ENCODE results near the gene GNG4. TPM values are rescaled to one million over a fixed set of nuclear protein-coding genes. Genes with fewer than 3 reads are reported as not detected.

GNG4 gene
- total RNA-seq, 4 donors from 2014 or later: 0.42 to 6.3 (median 0.98) TPM; not detected in 1

DNA sequence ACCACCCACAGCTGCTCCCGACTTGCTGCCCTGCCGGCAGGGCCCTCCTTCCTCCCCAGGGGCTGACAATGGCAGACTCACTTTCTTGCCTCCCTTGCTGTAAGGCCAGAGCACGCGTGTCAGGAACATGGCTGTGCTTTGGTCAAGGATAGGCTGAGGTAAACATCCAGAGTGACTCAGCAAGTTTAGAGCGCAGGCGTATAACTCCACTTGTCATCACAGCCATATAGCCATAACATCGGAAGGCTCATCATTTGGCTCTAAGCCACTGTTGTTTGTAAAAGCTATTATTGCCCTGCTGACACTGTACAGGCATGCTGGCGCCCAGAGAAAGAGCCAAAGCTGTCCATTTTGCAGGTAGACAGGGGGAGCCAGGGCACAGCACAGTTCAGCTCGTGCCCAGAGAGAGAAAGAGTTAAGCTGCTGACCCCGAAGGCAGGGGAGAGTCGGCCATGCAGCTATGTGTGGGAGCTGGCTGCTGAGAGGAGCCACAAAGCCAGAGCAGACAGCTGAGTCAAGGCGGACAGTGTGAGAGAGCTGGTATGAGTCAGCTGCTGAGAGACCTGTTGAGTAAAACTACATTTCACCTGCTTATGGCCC, 60.6 kb downstream of the GNG4 start:
- H3K36me3 ChIP-seq: no peaks in the 10 kb centered on the region
- no peaks in the 10 kb centered on the region for H3K4me1 ChIP-seq
- no peaks in the 10 kb centered on the region for H3K27me3 ChIP-seq
- H3K9me3 ChIP-seq: peaks cover 0 to 12% (median 0%) of the 10 kb centered on the region in 4 donors
- WGBS, 2 donors: 84 to 87% methylated on average over 12 of the region's 12 CpGs
- H3K27ac ChIP-seq: no peak overlapping the region
- no peak for TF ChIP-seq EP300 (IDR thresholded peaks at IDR 0.05)
- TF ChIP-seq, protein P1, sequence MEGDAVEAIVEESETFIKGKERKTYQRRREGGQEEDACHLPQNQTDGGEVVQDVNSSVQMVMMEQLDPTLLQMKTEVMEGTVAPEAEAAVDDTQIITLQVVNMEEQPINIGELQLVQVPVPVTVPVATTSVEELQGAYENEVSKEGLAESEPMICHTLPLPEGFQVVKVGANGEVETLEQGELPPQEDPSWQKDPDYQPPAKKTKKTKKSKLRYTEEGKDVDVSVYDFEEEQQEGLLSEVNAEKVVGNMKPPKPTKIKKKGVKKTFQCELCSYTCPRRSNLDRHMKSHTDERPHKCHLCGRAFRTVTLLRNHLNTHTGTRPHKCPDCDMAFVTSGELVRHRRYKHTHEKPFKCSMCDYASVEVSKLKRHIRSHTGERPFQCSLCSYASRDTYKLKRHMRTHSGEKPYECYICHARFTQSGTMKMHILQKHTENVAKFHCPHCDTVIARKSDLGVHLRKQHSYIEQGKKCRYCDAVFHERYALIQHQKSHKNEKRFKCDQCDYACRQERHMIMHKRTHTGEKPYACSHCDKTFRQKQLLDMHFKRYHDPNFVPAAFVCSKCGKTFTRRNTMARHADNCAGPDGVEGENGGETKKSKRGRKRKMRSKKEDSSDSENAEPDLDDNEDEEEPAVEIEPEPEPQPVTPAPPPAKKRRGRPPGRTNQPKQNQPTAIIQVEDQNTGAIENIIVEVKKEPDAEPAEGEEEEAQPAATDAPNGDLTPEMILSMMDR (IDR thresholded peaks at IDR 0.05): no peak
- no peak for TF ChIP-seq POLR2A (IDR thresholded peaks at IDR 0.05)
- H3K4me3 ChIP-seq: no peak overlapping the region
- no peak for DNase-seq (ENCODE audit: low spot score in 2 of 2)

DNA sequence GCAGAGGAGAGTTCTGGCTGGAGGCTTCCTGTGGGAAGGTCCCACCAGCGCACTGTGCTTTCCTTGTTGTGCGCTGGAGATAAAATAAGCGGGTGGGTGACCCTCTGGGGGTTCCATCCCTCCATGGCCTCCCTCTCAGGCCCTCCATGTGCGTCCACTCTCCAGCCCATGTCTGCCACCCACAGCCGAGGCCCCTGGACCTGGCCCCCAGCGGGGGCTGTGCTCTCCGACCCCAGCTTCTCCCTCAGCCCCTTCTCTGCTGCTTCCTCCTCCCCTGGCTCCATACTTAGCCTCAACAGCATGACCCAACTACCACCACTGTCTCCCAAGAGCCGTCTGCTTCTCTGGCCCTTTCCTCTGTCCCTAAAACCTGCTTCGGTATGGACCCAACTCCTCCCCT, 61.4 kb downstream of the GNG4 start:
- Histone ChIP-seq H3K4me1 (no peaks in the 10 kb centered on the region), H3K36me3 (no peaks in the 10 kb centered on the region), H3K27me3 (no peaks in the 10 kb centered on the region), H3K9me3 (peaks cover 0 to 12% (median 0%) of the 10 kb centered on the region in 4 donors), H3K27ac (no peak overlapping the region), H3K4me3 (no peak overlapping the region)
- no peak for DNase-seq (ENCODE audit: low spot score in 2 of 2)
- WGBS, 2 donors: 93 to 96% methylated on average over 9 of the region's 9 CpGs
- no peak for TF ChIP-seq EP300 (IDR thresholded peaks at IDR 0.05)
- TF ChIP-seq, protein P1 (IDR thresholded peaks at IDR 0.05): no peak
- no peak for TF ChIP-seq POLR2A (IDR thresholded peaks at IDR 0.05)

DNA sequence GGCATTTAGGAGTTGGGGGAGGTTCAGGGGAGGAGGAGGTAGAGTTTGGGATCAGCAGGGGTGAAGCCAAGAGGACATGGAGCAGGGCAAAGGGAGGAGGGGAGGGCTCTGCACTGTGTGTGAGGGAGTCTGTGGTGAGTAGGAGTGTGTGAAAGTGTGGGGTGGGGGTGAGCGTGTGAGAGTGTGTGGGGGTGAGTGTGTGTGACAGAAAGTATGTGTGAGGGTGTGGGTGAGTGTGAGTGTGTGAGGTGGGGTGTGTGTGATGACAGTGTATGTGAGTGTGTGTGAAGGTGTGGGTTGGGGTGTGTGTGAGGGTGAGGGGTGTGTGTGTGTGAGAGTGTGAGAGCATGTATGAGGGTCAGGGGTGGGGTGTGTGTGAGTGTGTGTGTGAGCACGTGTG, 62.6 kb downstream of the GNG4 start:
- Histone ChIP-seq H3K9me3 (peaks cover 0 to 12% (median 0%) of the 10 kb centered on the region in 4 donors), H3K27ac (no peak overlapping the region), H3K27me3 (no peaks in the 10 kb centered on the region), H3K4me1 (no peaks in the 10 kb centered on the region), H3K36me3 (no peaks in the 10 kb centered on the region), H3K4me3 (no peak overlapping the region)
- DNase-seq (ENCODE audit: low spot score in 2 of 2): no peak
- 84 to 87% methylated on average over 2 of the region's 2 CpGs for WGBS, 2 donors
- TF ChIP-seq EP300 (IDR thresholded peaks at IDR 0.05) (no peak), POLR2A (IDR thresholded peaks at IDR 0.05) (no peak)
- TF ChIP-seq, protein P1 (IDR thresholded peaks at IDR 0.05): no peak

DNA sequence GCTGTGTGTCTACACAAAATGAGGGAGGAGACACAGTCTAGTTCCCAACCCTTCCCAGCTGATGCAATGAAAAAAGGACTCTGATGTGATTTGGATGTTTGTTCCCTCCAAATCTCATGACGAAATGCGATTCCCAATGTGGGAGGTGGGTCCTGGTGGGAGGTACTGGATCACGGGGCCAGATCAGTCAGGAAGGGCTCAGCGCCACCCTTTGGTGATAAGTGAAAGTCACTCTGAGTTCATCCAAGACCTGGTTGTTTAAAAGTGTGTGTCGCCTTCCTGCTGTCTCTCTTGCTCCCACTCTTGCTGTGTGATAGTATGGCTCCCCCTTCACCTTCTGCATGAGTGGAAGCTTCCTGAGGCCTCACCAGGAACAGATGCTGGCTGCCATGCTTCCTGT, 63.2 kb downstream of the GNG4 start:
- peaks cover 0 to 12% (median 0%) of the 10 kb centered on the region in 4 donors for H3K9me3 ChIP-seq

DNA sequence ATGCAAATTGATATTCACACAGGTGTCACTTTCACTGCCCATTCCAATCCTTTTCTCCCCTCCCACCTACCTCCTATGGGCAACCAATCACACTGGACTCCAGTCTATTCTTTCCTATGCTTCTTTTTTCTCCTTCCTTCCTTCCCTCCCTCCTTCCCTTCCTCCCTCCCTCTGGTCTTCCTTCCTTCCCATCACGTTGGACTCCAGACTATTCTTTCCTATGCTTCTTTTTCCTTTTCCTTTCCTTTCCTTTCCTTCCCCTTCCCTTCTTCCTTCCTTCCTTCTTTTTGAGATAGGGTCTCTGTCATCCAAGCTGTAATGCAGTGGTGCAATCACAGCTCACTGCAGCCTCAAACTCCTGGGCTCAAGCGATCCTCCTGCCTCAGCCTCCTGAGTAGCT, 64.6 kb downstream of the GNG4 start:
- no peak for DNase-seq (ENCODE audit: low spot score in 2 of 2)
- TF ChIP-seq EP300 (IDR thresholded peaks at IDR 0.05) (no peak), POLR2A (IDR thresholded peaks at IDR 0.05) (no peak)
- TF ChIP-seq, protein P1 (IDR thresholded peaks at IDR 0.05): no peak
- Histone ChIP-seq H3K4me1 (no peaks in the 10 kb centered on the region), H3K27me3 (no peaks in the 10 kb centered on the region), H3K4me3 (no peak overlapping the region), H3K9me3 (peaks cover 0 to 12% (median 0%) of the 10 kb centered on the region in 4 donors), H3K36me3 (no peaks in the 10 kb centered on the region), H3K27ac (no peak overlapping the region)
- WGBS, 2 donors: 62 to 67% methylated on average over 2 of the region's 2 CpGs

More for the DNA sequence above, 63.2 kb downstream of the GNG4 start:
- no peaks in the 10 kb centered on the region for H3K36me3 ChIP-seq
- TF ChIP-seq POLR2A (IDR thresholded peaks at IDR 0.05) (no peak), EP300 (IDR thresholded peaks at IDR 0.05) (no peak)
- TF ChIP-seq, protein P1 (IDR thresholded peaks at IDR 0.05): no peak
- H3K27ac ChIP-seq: no peak overlapping the region
- no peak for DNase-seq (ENCODE audit: low spot score in 2 of 2)
- H3K4me3 ChIP-seq: no peak overlapping the region
- no peaks in the 10 kb centered on the region for H3K4me1 ChIP-seq
- no peaks in the 10 kb centered on the region for H3K27me3 ChIP-seq
- WGBS, 2 donors: 79 to 83% methylated on average over 5 of the region's 5 CpGs

All from tibial nerve (tissue), 4 donors.